Left lung (tissue), 10 donors: ENCODE results near the gene TGFB1I1. TPM values are rescaled to one million over a fixed set of nuclear protein-coding genes. Genes with fewer than 3 reads are reported as not detected.
"Not testable (repeated sequence)": the region's sequence is repeated elsewhere in the genome, so short reads cannot be mapped to it uniquely, and the experiment has no call there.

Experiments used
- ATAC-seq: fragments of 200-7000 bp; cut with Tn5 transposase; one replicate; pipeline ENCODE4 v1.9.1; 2020; ENCODE audit warnings: moderate library complexity
- DNase-seq, 4 donors: peaks; one replicate each; pipeline ENCODE4 v3.0.0-alpha.2; 2013 to 2020
- H3K27ac ChIP-seq, 2 donors: fragments of 200-600 bp; sonication (generic) in 1 of 2; one replicate each; pipeline versions ENCODE4 v1.5.0 to v1.8.0; 2020 to 2021
- H3K27me3 ChIP-seq, 2 donors: fragments of 200-600 bp; sonication (generic) in 1 of 2; one replicate each; pipeline versions ENCODE4 v1.5.0 to v1.8.0; 2020 to 2021
- H3K36me3 ChIP-seq, 2 donors: fragments of 200-600 bp; sonication (generic) in 1 of 2; one replicate each; pipeline versions ENCODE4 v1.5.0 to v1.8.0; 2020 to 2021
- H3K4me1 ChIP-seq, 2 donors: fragments of 200-600 bp; one replicate each; pipeline ENCODE4 v1.8.0; 2021
- H3K4me3 ChIP-seq, 2 donors: fragments of 200-600 bp; sonication (generic) in 1 of 2; one replicate each; pipeline versions ENCODE4 v1.5.0 to v1.8.0; 2020 to 2021; ENCODE audit warnings: mild to moderate bottlenecking in 1 of 2
- H3K9me3 ChIP-seq, 2 donors: fragments of 200-600 bp; sonication (generic) in 1 of 2; one replicate each; pipeline versions ENCODE4 v1.5.0 to v1.8.0; 2020 to 2021
- intact Hi-C, 2 donors: fragments of 100-400 bp; cut with DNase I; formaldehyde crosslinking; loops; one replicate each; pipeline versions ENCODE4 v1.11.2 to v1.14.2; 2022
- polyA plus RNA-seq, 6 donors: library from polyadenylated mRNA; unstranded; fragments of 120-200 nt; gene quantifications; one replicate each; pipeline ENCODE4 v1.2.1, GENCODE V29; 2013; ENCODE audit not compliant: insufficient read length in 6 of 6
- total RNA-seq, 2 donors: library from RNA; stranded (reverse); fragmentation: NEBNext Ultra II Directional; extraction: Animal tissue kit (Norgen Biotek cat#: 25700); gene quantifications; one replicate each; pipeline ENCODE4 v1.2.1, GENCODE V29; 2021
- TF ChIP-seq, protein P1 (sequence below), 2 donors: fragments of 200-600 bp; sonication (generic) in 1 of 2; IDR thresholded peaks; one replicate each; pipeline versions ENCODE4 v1.5.0 to v1.8.0; 2021; ENCODE audit warnings: antibody characterized with exemption in 2 of 2
- donor health status: DM: no; HTN: yes; CAD: no.
- donor health status: DM: no; HTN: no; CAD: no.

Gene TGFB1I1
- total and polyA plus RNA-seq, 8 donors, result 49.3 to 85.3 (median 66.8) TPM

- H3K4me3 ChIP-seq, result no peak overlapping the region
- H3K27ac ChIP-seq, result no peak overlapping the region
- H3K27me3 ChIP-seq, result no peaks in the 10 kb centered on the region
- peaks cover 0 to 43% of the 10 kb centered on the region in 2 donors for H3K36me3 ChIP-seq
- no peaks in the 10 kb centered on the region for H3K9me3 ChIP-seq
- H3K4me1 ChIP-seq, result peaks cover 0 to 40% of the 10 kb centered on the region in 2 donors
- TF ChIP-seq, protein P1, sequence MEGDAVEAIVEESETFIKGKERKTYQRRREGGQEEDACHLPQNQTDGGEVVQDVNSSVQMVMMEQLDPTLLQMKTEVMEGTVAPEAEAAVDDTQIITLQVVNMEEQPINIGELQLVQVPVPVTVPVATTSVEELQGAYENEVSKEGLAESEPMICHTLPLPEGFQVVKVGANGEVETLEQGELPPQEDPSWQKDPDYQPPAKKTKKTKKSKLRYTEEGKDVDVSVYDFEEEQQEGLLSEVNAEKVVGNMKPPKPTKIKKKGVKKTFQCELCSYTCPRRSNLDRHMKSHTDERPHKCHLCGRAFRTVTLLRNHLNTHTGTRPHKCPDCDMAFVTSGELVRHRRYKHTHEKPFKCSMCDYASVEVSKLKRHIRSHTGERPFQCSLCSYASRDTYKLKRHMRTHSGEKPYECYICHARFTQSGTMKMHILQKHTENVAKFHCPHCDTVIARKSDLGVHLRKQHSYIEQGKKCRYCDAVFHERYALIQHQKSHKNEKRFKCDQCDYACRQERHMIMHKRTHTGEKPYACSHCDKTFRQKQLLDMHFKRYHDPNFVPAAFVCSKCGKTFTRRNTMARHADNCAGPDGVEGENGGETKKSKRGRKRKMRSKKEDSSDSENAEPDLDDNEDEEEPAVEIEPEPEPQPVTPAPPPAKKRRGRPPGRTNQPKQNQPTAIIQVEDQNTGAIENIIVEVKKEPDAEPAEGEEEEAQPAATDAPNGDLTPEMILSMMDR (IDR thresholded peaks at IDR 0.05), result no peak
- intact Hi-C loops, result no loop called here
- ATAC-seq (no peak), DNase-seq (no peak)
Observed at GRCh38 chr16:31478956-31479355, 7.0 kb downstream of the TGFB1I1 start.

DNA sequence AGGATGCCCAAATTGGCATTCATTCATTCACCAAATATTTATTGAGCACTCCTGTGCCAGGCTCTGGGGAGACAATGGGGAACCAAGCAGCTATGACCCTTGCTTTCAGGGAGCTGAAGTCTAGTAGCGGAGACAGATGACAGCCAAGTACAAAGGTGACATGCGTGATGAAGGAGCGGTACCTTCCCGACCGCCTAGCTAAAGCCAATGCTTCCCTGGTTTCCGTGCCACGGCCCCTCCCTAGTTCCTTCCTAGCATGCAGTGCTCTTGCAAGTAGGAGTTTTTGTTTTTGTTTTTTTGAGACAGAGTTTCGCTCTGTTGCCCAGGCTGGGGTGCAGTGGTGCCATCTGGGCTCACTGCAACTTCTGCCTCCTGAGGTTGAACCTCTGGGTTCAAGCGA lies 7.8 kb downstream of the TGFB1I1 start:
- H3K4me3 ChIP-seq, result no peak overlapping the region
- no peak overlapping the region for H3K27ac ChIP-seq
- DNase-seq (peak in 1 of 4 donors; percentile 21), ATAC-seq (no peak)
- no peaks in the 10 kb centered on the region for H3K9me3 ChIP-seq
- TF ChIP-seq, protein P1 (IDR thresholded peaks at IDR 0.05), result no peak
- no peaks in the 10 kb centered on the region for H3K27me3 ChIP-seq
- peaks cover 0 to 40% of the 10 kb centered on the region in 2 donors for H3K4me1 ChIP-seq
- intact Hi-C loops, result no loop called here
- peaks cover 0 to 36% of the 10 kb centered on the region in 2 donors for H3K36me3 ChIP-seq

GRCh38 chr16:31480851-31481536 lies 9.0 kb downstream of the TGFB1I1 start:
- peak overlapping the region in 1 of 2 donors; percentile 37 for H3K27ac ChIP-seq
- TF ChIP-seq, protein P1 (IDR thresholded peaks at IDR 0.05), result no peak
- no peaks in the 10 kb centered on the region for H3K27me3 ChIP-seq
- DNase-seq (peak in 1 of 4 donors; percentile 45), ATAC-seq (no peak)
- no peaks in the 10 kb centered on the region for H3K9me3 ChIP-seq
- peaks cover 0 to 35% of the 10 kb centered on the region in 2 donors for H3K4me1 ChIP-seq
- intact Hi-C loops, result no loop called here
- no peak overlapping the region for H3K4me3 ChIP-seq
- H3K36me3 ChIP-seq, result peaks cover 0 to 24% of the 10 kb centered on the region in 2 donors

GRCh38 chr16:31483081-31483480 lies 11.1 kb downstream of the TGFB1I1 start, which contains the start of gene SLC5A2:
TSS of gene SLC5A2 (plus strand) at chr16:31483123. CDS start at chr16:31483137, 14 bp downstream.
- peaks cover 0 to 5% of the 10 kb centered on the region in 2 donors for H3K36me3 ChIP-seq
- no peak for ATAC-seq
- H3K27me3 ChIP-seq, result peaks cover 0 to 10% of the 10 kb centered on the region in 2 donors
- H3K4me3 ChIP-seq, result no peak within 1 kb of the TSS
- intact Hi-C loops, result no loop called here
- peak in 1 of 4 donors; percentile 20 for DNase-seq
- H3K27ac ChIP-seq, result no peak within 1 kb of the TSS
- TF ChIP-seq, protein P1 (IDR thresholded peaks at IDR 0.05), result no peak
- H3K4me1 ChIP-seq, result peaks cover 2 to 37% of the 10 kb centered on the region in 2 donors
- no peaks in the 10 kb centered on the region for H3K9me3 ChIP-seq

DNA sequence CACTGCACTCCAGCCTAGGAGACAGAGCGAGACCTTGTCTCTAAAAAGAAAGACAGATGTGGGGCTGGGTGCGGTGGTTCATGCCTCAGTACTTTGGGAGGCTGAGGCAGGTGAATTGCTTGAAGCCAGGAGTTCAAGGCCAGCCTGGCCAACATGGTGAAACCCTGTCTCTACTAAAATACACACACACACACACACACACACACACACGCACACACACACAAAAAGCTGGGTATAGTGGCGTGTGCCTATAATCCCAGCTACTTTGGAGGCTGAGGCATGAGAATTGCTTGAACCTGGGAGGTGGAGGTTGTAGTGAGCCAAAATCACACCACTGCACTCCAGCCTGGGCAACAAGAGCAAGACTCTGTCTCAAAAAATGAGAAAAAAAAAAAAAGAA lies 12.1 kb downstream of the TGFB1I1 start:
- H3K27ac ChIP-seq, ATAC-seq, intact Hi-C loops, H3K9me3 ChIP-seq, H3K36me3 ChIP-seq, H3K4me3 ChIP-seq: not testable (repeated sequence)
- Histone ChIP-seq H3K4me1 (peaks cover 7 to 45% of the 10 kb centered on the region in 2 donors), H3K27me3 (peaks cover 0 to 19% of the 10 kb centered on the region in 2 donors)
- DNase-seq, result peak in 1 of 4 donors; percentile 12
